Neuronal stem cell (in vitro differentiated cells): ENCODE data around the gene CCDC102A.

Experiments
- DNase-seq: peaks from one replicate; pipeline ENCODE4 v3.0.0-alpha.2; 2013; ENCODE audit warnings: low spot score
- H2AFZ ChIP-seq: one replicate; pipeline ENCODE4 v1.6.1; 2013; ENCODE audit warnings: mild to moderate bottlenecking, low read length, inconsistent platforms
- H2AK5ac ChIP-seq: 2 replicates; pipeline ENCODE4 v1.6.1; 2013; ENCODE audit warnings: low read depth, mild to moderate bottlenecking, inconsistent platforms, low read length, moderate library complexity, mixed read lengths
- H2BK120ac ChIP-seq: 2 replicates; pipeline ENCODE4 v1.6.1; 2013; ENCODE audit warnings: low read depth, mild to moderate bottlenecking, inconsistent platforms, low read length, moderate library complexity, mixed read lengths
- H2BK12ac ChIP-seq: one replicate; pipeline ENCODE4 v1.6.1; 2013; ENCODE audit warnings: low read length, inconsistent platforms
- H2BK15ac ChIP-seq: 2 replicates; pipeline ENCODE4 v1.6.1; 2013; ENCODE audit warnings: mild to moderate bottlenecking, low read length, inconsistent platforms, mixed read lengths
- H2BK5ac ChIP-seq: one replicate; pipeline ENCODE4 v1.6.1; 2013; ENCODE audit warnings: inconsistent platforms, mild to moderate bottlenecking, low read length, moderate library complexity
- H3K14ac ChIP-seq: one replicate; pipeline ENCODE4 v1.6.1; 2013; ENCODE audit warnings: low read length, inconsistent platforms
- H3K18ac ChIP-seq: 2 replicates; pipeline ENCODE4 v1.6.1; 2013; ENCODE audit warnings: low read length, inconsistent platforms
- H3K23ac ChIP-seq: 2 replicates; pipeline ENCODE4 v1.6.1; 2013; ENCODE audit warnings: low read depth, mild to moderate bottlenecking, mixed read lengths, low read length, inconsistent platforms; ENCODE audit not compliant: poor library complexity
- H3K27ac ChIP-seq: replicated peaks from 3 replicates; pipeline ENCODE4 v1.5.1; 2013; ENCODE audit warnings: low read length, inconsistent platforms
- H3K27me3 ChIP-seq, 3 experiments: 2 replicates each; pipeline ENCODE4 v1.6.1; 2013; ENCODE audit warnings: low read length in 3 of 3, mild to moderate bottlenecking in 2 of 3, inconsistent platforms in 1 of 3, low read depth in 1 of 3, mixed read lengths in 1 of 3, moderate library complexity in 1 of 3; ENCODE audit not compliant: control insufficient read depth in 3 of 3, insufficient read depth in 3 of 3
- H3K36me3 ChIP-seq, 2 donors: replicated peaks in 1 of 2; 2 replicates each; pipeline ENCODE4 v1.6.1; 2013; ENCODE audit warnings: low read length in 2 of 2; ENCODE audit not compliant: control insufficient read depth in 2 of 2, insufficient read depth in 2 of 2
- H3K4ac ChIP-seq: 2 replicates; pipeline ENCODE4 v1.6.1; 2013; ENCODE audit warnings: inconsistent platforms, mild to moderate bottlenecking, low read length, moderate library complexity
- H3K4me1 ChIP-seq, 2 donors: 1 replicate in 1 of 2; 2 replicates in 1 of 2; pipeline ENCODE4 v1.6.1; 2013; ENCODE audit warnings: low read length in 2 of 2, low read depth in 1 of 2; ENCODE audit not compliant: control insufficient read depth in 2 of 2, insufficient read depth in 1 of 2
- H3K4me2 ChIP-seq: one replicate; pipeline ENCODE4 v1.6.1; 2013; ENCODE audit warnings: mild to moderate bottlenecking, low read length, inconsistent platforms; ENCODE audit not compliant: insufficient read depth, poor library complexity, severe bottlenecking
- H3K4me3 ChIP-seq, 2 donors: 2 replicates each; pipeline ENCODE4 v1.5.1; 2013; ENCODE audit warnings: low read length in 2 of 2, mild to moderate bottlenecking in 2 of 2, inconsistent platforms in 1 of 2, moderate library complexity in 1 of 2
- H3K79me1 ChIP-seq: one replicate; pipeline ENCODE4 v1.6.1; 2013; ENCODE audit warnings: low read depth, mild to moderate bottlenecking, inconsistent platforms, low read length, moderate library complexity
- H3K9ac ChIP-seq: one replicate; pipeline ENCODE4 v1.6.1; 2013; ENCODE audit warnings: mild to moderate bottlenecking, low read depth, low read length, inconsistent platforms; ENCODE audit not compliant: poor library complexity
- H3K9me3 ChIP-seq, 2 donors: replicated peaks in 1 of 2; 2 replicates each; pipeline versions ENCODE3 to v1.6.1; 2013; ENCODE audit warnings: low read length in 2 of 2, mild to moderate bottlenecking in 2 of 2, inconsistent platforms in 1 of 2, low read depth in 1 of 2, mixed read lengths in 1 of 2, moderate library complexity in 1 of 2; ENCODE audit not compliant: control insufficient read depth in 2 of 2, insufficient read depth in 1 of 2
- H4K8ac ChIP-seq: one replicate; pipeline ENCODE4 v1.6.1; 2013; ENCODE audit warnings: low read depth, mild to moderate bottlenecking, inconsistent platforms, low read length, moderate library complexity
- H4K91ac ChIP-seq: one replicate; pipeline ENCODE4 v1.6.1; 2013; ENCODE audit warnings: low read length, low read depth, mild to moderate bottlenecking, inconsistent platforms; ENCODE audit not compliant: poor library complexity
- WGBS, 2 donors: extraction: QIAGEN DNeasy Blood & Tissue Kit; methylation state at CpG; one replicate each; pipeline ENCODE4 v1.1.7; 2013; ENCODE audit warnings: missing lambda C conversion rate in 2 of 2, mixed read lengths in 1 of 2; ENCODE audit not compliant: insufficient read length in 2 of 2, insufficient replicate concordance in 1 of 2; ENCODE audit errors: extremely low coverage in 2 of 2; 5-methylcytosine and 5-hydroxymethylcytosine counted together

The CCDC102A gene

GRCh38 chr16:57530522-57531252, 5.7 kb downstream of the CCDC102A start:
- no peak for DNase-seq
- peak overlapping the region in 1 of 2 donors; percentile 21 for H3K4me3 ChIP-seq
- no CpG with 5 or more reads among the region's 22 CpGs for WGBS, 2 donors

GRCh38 chr16:57530104-57530521, 6.3 kb downstream of the CCDC102A start:
- H3K27me3 ChIP-seq, result peaks cover 0 to 20% (median 0%) of the 10 kb centered on the region in 3 experiments
- H3K79me1 ChIP-seq, result peaks cover 11% of the 10 kb centered on the region
- H2BK120ac ChIP-seq, result no peak overlapping the region
- no peak overlapping the region for H4K8ac ChIP-seq
- H2BK15ac ChIP-seq, result no peak overlapping the region
- no peak for DNase-seq
- H3K4me1 ChIP-seq, result peaks cover 24 to 32% of the 10 kb centered on the region in 2 donors
- H3K23ac ChIP-seq, result no peak overlapping the region
- no peak overlapping the region for H4K91ac ChIP-seq
- no peak overlapping the region for H3K4me2 ChIP-seq
- no peak overlapping the region for H2BK5ac ChIP-seq
- no peak overlapping the region for H3K9ac ChIP-seq
- no peak overlapping the region for H3K4ac ChIP-seq
- no peak overlapping the region for H3K18ac ChIP-seq
- H3K9me3 ChIP-seq, result no peaks in the 10 kb centered on the region
- H2BK12ac ChIP-seq, result no peak overlapping the region
- H3K36me3 ChIP-seq, result peaks cover 0 to 4% of the 10 kb centered on the region in 2 donors
- H2AK5ac ChIP-seq, result no peak overlapping the region
- H3K14ac ChIP-seq, result no peak overlapping the region
- no peak overlapping the region for H3K27ac ChIP-seq
- no peak overlapping the region for H2AFZ ChIP-seq
- peak overlapping the region in 1 of 2 donors; percentile 21 for H3K4me3 ChIP-seq
- WGBS, 2 donors, result no CpG with 5 or more reads among the region's 7 CpGs

More at GRCh38 chr16:57530522-57531252, 5.7 kb downstream of the CCDC102A start:
- no peak overlapping the region for H2BK5ac ChIP-seq
- no peak overlapping the region for H3K4ac ChIP-seq
- H3K27ac ChIP-seq, result no peak overlapping the region
- H2AK5ac ChIP-seq, result peak overlapping the region; percentile 80
- H3K79me1 ChIP-seq, result peaks cover 14% of the 10 kb centered on the region
- H2AFZ ChIP-seq, result no peak overlapping the region
- H2BK15ac ChIP-seq, result peak overlapping the region; percentile 1
- no peak overlapping the region for H3K14ac ChIP-seq
- no peak overlapping the region for H2BK12ac ChIP-seq
- peak overlapping the region; percentile 46 for H3K23ac ChIP-seq
- no peak overlapping the region for H4K91ac ChIP-seq
- peak overlapping the region; percentile 51 for H2BK120ac ChIP-seq
- H3K9me3 ChIP-seq, result no peaks in the 10 kb centered on the region
- H3K36me3 ChIP-seq, result peaks cover 0 to 4% of the 10 kb centered on the region in 2 donors
- H3K9ac ChIP-seq, result no peak overlapping the region
- no peak overlapping the region for H3K18ac ChIP-seq
- no peak overlapping the region for H3K4me2 ChIP-seq
- H3K27me3 ChIP-seq, result peaks cover 0 to 20% (median 0%) of the 10 kb centered on the region in 3 experiments
- H3K4me1 ChIP-seq, result peaks cover 28 to 36% of the 10 kb centered on the region in 2 donors
- H4K8ac ChIP-seq, result no peak overlapping the region

- H3K18ac ChIP-seq, result no peak overlapping the region
- no peak for DNase-seq
- no peak overlapping the region for H2BK120ac ChIP-seq
- H3K4me3 ChIP-seq, result peak overlapping the region in 1 of 2 donors; percentile 84
- no peak overlapping the region for H2AFZ ChIP-seq
- H3K14ac ChIP-seq, result no peak overlapping the region
- no peak overlapping the region for H4K8ac ChIP-seq
- H3K79me1 ChIP-seq, result peaks cover 9% of the 10 kb centered on the region
- no CpG with 5 or more reads among the region's 14 CpGs for WGBS, 2 donors
- H2BK12ac ChIP-seq, result no peak overlapping the region
- H2BK15ac ChIP-seq, result no peak overlapping the region
- peaks cover 0 to 20% (median 0%) of the 10 kb centered on the region in 3 experiments for H3K27me3 ChIP-seq
- no peak overlapping the region for H2AK5ac ChIP-seq
- H4K91ac ChIP-seq, result no peak overlapping the region
- no peak overlapping the region for H3K27ac ChIP-seq
- no peak overlapping the region for H3K4ac ChIP-seq
- no peaks in the 10 kb centered on the region for H3K9me3 ChIP-seq
- H3K4me1 ChIP-seq, result peaks cover 24 to 30% of the 10 kb centered on the region in 2 donors
- H3K23ac ChIP-seq, result no peak overlapping the region
- H3K36me3 ChIP-seq, result peaks cover 0 to 4% of the 10 kb centered on the region in 2 donors
- H3K4me2 ChIP-seq, result peak overlapping the region; percentile 93
- no peak overlapping the region for H2BK5ac ChIP-seq
- peak overlapping the region; percentile 82 for H3K9ac ChIP-seq
Measured at GRCh38 chr16:57529391-57530103, 6.8 kb downstream of the CCDC102A start.
